Activated naive CD4-positive, alpha-beta T cell treated with anti-CD3 and anti-CD28 coated beads, Interleukin-2, amount 50 U/mL, for 72 hours (primary cell): ENCODE measurements around the gene SLAMF8. TPM values are rescaled to one million over a fixed set of nuclear protein-coding genes. Genes with fewer than 3 reads are reported as not detected.
A peak's percentile ranks its signal among the peaks of the same experiment; 100 is the strongest.

Experiments used
- ATAC-seq, 2 donors: fragments of 150-1000 bp; cut with Tn5 transposase; 2 replicates each; pipeline ENCODE4 v1.10.0; 2021; ENCODE audit warnings: mild to moderate bottlenecking in 2 of 2, moderate library complexity in 2 of 2
- DNase-seq, 2 donors: peaks; one replicate each; pipeline ENCODE4 v3.0.0; 2021 to 2022; ENCODE audit warnings: low spot score in 2 of 2
- H3K27ac Mint-ChIP-seq, 2 donors: one replicate each; pipeline ENCODE4 v1.8.0; 2022; ENCODE audit warnings: mild to moderate bottlenecking in 2 of 2, mixed read lengths in 2 of 2
- H3K36me3 Mint-ChIP-seq, 2 donors: one replicate each; pipeline ENCODE4 v1.8.0; 2022; ENCODE audit warnings: mixed read lengths in 2 of 2
- H3K9me3 Mint-ChIP-seq, 2 donors: one replicate each; pipeline ENCODE4 v1.8.0; 2022; ENCODE audit warnings: mixed read lengths in 2 of 2
- total RNA-seq, 2 donors: library from RNA; stranded (reverse); gene quantifications; one replicate each; pipeline ENCODE4 v1.2.3, GENCODE V29; 2022

Gene SLAMF8
- total RNA-seq, 2 donors from 2014 or later, result 0.21 TPM; not detected in 1

DNA sequence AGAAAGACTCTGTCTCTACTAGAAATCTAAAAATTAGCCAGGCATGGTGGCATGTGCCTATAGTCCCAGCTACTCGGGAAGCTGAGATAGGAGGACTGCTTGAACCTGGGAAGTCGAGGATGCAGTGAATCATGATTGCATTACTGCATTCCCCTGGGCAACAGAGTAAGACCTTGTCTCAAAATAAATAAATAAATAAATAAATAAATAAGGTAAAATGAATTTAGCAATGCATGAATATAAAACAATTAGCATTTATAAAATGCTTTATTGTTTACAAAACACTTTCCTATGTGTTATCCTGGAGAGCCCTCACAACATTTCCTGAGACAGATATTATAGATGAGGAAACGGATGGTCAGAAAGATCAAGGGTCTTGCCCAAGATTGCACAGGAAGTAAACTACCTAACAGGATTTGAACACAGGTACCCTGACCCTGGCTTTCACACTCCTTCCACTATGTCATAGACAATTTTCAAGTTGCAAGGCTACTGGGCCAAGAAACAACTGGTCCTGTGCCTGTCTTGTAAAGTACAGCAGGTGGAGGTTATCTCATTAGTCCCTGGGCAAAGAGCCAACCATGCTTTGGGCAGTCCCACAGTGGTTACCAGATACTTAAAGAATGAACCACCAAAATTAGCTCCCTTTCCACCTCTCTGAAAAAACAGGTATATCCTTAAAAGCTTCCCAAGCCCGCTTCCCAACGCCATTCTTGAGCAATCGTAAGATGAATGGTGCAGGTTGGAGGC lies 51.2 kb downstream of the SLAMF8 start:
- H3K27ac Mint-ChIP-seq, result no peak overlapping the region
- no peaks in the 10 kb centered on the region for H3K9me3 Mint-ChIP-seq
- no peaks in the 10 kb centered on the region for H3K36me3 Mint-ChIP-seq
- DNase-seq (no peak), ATAC-seq (no peak)

DNA sequence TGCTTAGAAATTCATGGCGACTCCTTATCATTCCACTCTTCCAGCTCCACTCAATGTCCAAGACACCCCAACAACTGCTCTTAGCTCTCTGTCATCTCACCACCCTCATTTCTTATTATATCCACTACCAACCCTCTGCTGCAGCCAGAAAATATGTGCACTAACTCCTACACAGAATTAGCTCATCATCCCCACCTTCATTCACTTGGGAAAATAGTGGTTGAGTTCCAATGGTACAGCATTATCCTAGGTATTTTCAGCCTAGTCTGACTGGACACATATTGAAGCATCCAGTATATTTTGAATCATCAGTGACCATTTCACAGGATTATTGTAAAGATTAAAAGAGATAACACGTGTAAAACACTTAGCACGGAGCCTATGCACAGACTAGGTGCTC lies 52.5 kb downstream of the SLAMF8 start:
- ATAC-seq (no peak), DNase-seq (no peak)
- H3K36me3 Mint-ChIP-seq, result no peaks in the 10 kb centered on the region
- H3K9me3 Mint-ChIP-seq, result no peaks in the 10 kb centered on the region
- no peak overlapping the region for H3K27ac Mint-ChIP-seq

DNA sequence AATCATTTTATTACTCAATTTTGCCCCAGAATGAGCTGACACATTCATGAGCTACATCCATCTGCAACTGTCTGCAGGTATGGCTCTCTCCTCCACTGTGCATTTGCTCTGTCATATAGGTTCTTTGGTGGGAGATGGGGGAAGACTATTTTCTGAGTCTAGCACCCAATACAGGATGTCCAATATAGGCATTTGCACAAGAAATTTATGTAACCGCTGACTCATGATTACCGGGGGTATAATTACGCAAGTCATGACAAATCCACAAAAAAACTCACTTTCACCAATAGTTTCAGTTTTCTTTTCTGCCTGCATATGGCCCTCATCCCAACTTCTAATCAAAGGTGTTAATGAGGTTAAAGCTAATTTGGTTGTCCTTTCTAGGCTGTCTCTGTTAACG lies 53.3 kb downstream of the SLAMF8 start:
- DNase-seq (no peak), ATAC-seq (no peak)
- no peaks in the 10 kb centered on the region for H3K9me3 Mint-ChIP-seq
- H3K36me3 Mint-ChIP-seq, result no peaks in the 10 kb centered on the region
- no peak overlapping the region for H3K27ac Mint-ChIP-seq

DNA sequence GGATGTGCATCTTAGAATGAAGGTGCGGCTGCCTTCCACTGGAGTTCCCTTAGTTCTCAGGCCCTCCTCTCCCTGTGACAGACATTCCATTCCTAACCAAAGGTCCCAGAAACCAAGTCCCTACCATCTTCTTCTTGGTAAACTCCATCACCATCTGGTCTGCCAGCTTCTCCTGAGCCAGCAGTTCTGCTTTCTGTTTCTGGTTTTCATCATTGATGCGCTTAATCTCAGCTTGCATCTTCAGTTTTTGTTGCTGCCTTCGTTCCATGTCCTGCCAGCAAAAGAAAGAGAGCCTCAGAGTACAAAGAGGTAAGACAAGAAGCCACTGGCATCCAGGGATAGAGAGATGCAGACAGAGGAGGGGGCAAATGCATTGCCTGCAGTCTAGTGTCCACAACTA lies 53.8 kb downstream of the SLAMF8 start:
- Mint-ChIP-seq H3K9me3 (no peaks in the 10 kb centered on the region), H3K27ac (no peak overlapping the region), H3K36me3 (no peaks in the 10 kb centered on the region)
- DNase-seq, result no peak
- ATAC-seq, result no peak

DNA sequence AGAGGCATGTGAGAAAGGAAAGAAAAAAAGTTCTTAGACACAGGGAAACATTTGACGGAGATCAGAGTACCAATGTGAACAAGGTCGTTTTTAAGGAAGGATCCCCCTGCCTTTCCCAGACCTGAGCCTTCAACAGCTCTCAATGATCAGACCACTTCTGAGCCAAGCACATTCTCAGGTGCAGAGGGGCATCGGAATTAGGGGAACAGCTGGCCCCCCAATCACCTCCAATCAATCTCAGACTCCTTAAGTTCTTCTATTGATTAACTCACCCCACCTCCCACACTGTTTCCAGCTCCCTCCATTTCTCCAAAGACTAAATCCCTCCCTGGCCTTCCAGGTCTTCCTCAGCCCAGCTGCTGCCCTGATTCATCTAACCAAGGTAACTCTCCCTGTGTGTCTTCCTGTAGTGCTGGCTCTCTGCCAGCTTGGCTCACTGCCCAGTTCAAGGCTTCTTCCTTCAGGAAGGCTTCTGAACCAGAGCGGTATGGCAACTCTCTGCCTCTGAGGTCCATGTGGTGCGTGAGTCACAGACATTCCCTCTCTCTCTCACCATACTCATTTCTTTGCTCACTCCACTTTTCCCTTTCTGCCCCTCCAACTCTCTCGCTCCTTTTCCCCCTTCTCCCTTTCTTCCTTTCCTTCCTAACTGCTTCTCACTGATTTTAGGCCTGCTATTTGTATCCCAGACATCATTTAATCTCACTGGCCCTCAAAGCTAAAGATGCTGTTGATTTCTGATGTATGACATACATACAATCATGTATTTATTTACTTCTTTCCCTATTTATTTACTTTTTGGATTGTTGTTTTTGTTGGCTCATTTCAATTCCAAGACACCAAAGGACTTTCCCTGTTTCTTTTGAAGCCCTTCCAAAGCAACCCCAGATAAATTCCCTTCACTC lies 55.2 kb downstream of the SLAMF8 start:
- Mint-ChIP-seq H3K36me3 (no peaks in the 10 kb centered on the region), H3K9me3 (no peaks in the 10 kb centered on the region), H3K27ac (no peak overlapping the region)
- no peak for DNase-seq
- peak in 1 of 2 donors; percentile 71 for ATAC-seq

DNA sequence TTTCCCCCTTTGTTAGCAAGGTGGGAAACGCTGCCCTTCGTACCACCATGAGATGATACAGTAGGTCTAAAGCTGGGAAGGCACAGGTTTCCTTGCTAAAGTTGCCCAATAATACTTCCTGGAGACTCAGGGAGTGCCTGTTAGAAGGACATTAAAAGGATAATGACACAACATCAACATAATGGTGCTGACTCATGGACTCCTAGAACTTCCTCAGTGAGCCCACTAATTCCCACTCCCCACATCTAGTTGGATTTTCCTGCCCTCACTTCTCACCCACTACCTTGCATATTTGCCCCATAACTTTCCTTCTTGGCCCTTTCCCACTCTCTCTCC lies 55.8 kb downstream of the SLAMF8 start:
- Mint-ChIP-seq H3K9me3 (no peaks in the 10 kb centered on the region), H3K27ac (no peak overlapping the region), H3K36me3 (no peaks in the 10 kb centered on the region)
- DNase-seq (no peak), ATAC-seq (no peak)

DNA sequence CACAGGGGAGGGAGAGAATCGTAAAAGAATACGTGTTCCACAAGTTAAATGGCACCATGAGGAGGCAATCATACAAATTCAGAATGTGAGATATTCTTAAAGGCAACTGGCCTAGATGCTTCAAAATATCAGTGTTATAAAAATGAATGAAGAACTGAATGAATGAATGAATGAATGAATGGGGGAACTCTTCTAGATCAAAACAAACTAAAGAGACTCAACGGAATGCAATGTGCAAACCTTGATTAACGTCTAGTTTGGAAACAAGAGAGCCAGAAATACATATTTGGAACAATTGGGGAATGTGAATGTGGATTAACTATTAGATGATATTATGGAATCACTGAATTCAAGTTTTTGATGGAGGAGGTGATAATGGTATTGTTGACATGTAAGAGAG lies 56.5 kb downstream of the SLAMF8 start:
- no peaks in the 10 kb centered on the region for H3K9me3 Mint-ChIP-seq
- no peak for ATAC-seq
- no peak overlapping the region for H3K27ac Mint-ChIP-seq
- no peak for DNase-seq
- no peaks in the 10 kb centered on the region for H3K36me3 Mint-ChIP-seq

DNA sequence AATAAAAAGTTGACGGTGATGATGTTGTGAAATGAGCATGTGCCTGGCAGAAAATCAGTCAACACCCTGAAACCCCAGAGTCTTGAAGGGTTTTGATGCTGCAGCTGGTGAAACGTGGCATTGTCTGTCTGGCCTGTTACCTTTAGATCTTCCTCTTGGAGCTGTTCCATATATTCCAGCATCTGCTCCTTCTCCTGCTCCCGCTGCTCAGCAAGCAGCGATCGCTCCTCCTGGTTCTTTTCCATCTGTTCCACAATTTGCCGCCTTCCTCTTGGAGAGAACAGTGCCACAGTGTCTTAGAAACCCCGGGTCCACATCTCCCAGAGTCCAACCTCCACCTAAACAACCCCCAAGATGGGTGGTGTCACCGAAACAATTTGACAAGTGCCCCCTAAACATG lies 57.6 kb downstream of the SLAMF8 start:
- ATAC-seq (no peak), DNase-seq (no peak)
- H3K9me3 Mint-ChIP-seq, result no peaks in the 10 kb centered on the region
- H3K36me3 Mint-ChIP-seq, result no peaks in the 10 kb centered on the region
- no peak overlapping the region for H3K27ac Mint-ChIP-seq

Other genes starting within 250 kb of the SLAMF8 start
- gene APCS, start 239.0 kb upstream of the SLAMF8 start, total RNA-seq, result not detected
- gene CRP, start 112.3 kb upstream of the SLAMF8 start, total RNA-seq, result not detected
- gene DUSP23, start 45.9 kb upstream of the SLAMF8 start, total RNA-seq, result 10 to 100 TPM; 16.8 to 24.4 TPM
- not detected for gene FCRL6, start 24.5 kb upstream of the SLAMF8 start, total RNA-seq
- gene VSIG8, start 35.8 kb downstream of the SLAMF8 start, total RNA-seq, result under 1 TPM in 1 of 2 donors, not detected in 1; 0.18 TPM
- 1 to 10 TPM; 1.2 to 2.8 TPM for gene CFAP45, start 73.3 kb downstream of the SLAMF8 start, total RNA-seq
- gene TAGLN2, start 98.6 kb downstream of the SLAMF8 start, total RNA-seq, result 100 to 1,000 TPM; 391 to 559 TPM
- not detected for gene IGSF9, start 118.7 kb downstream of the SLAMF8 start, total RNA-seq
- not detected for gene SLAMF9, start 127.4 kb downstream of the SLAMF8 start, total RNA-seq
- 1 to 10 TPM; 3.6 to 5.3 TPM for gene PIGM, start 205.1 kb downstream of the SLAMF8 start, total RNA-seq
- gene KCNJ10, start 243.3 kb downstream of the SLAMF8 start, total RNA-seq, result not detected